B cell (primary cell): ENCODE measurements around the gene DCBLD2. TPM values are rescaled to one million over a fixed set of nuclear protein-coding genes. Genes with fewer than 3 reads are reported as not detected.

Source experiments
- ATAC-seq: fragments of 200-7000 bp; cut with Tn5 transposase; one replicate; pipeline ENCODE4 v1.10.0; 2021; ENCODE audit warnings: low read depth, mild to moderate bottlenecking, moderate number of reproducible peaks, moderate library complexity
- CTCF ChIA-PET: fragments of 350-600 bp; sonication (Branson Sonifier 250); formaldehyde crosslinking; loops from one replicate; lab custom pipeline; 2021; ENCODE audit warnings: antibody characterized with exemption, inconsistent platforms; lab: Charles Lee
- POLR2A ChIA-PET: fragments of 350-600 bp; sonication (Branson Sonifier 250); formaldehyde crosslinking; loops from one replicate; lab custom pipeline; 2021; ENCODE audit warnings: antibody characterized with exemption; lab: Charles Lee
- DNase-seq: peaks from one replicate; pipeline ENCODE4 v3.0.0; 2013
- H2AFZ ChIP-seq: 2 replicates; pipeline ENCODE4 v1.6.1; 2012; ENCODE audit warnings: mild to moderate bottlenecking, low read depth, low read length; ENCODE audit not compliant: insufficient read depth, poor library complexity, severe bottlenecking
- H3K27ac ChIP-seq, 2 donors: 1 replicate in 1 of 2; 2 replicates in 1 of 2; pipeline ENCODE4 v1.5.1; 2012 to 2013; ENCODE audit warnings: low read length in 2 of 2, mild to moderate bottlenecking in 2 of 2, moderate library complexity in 1 of 2
- H3K27me3 ChIP-seq, 4 experiments: fragments of 200-600 bp in 1 of 4; sonication (generic) in 1 of 4; replicated peaks in 1 of 4; 1 replicate in 2 of 4; 2 replicates in 2 of 4; pipeline versions ENCODE4 v1.6.1 to v1.7.0; 2013 to 2016; ENCODE audit warnings: low read length in 3 of 4, mild to moderate bottlenecking in 2 of 4, mixed read lengths in 1 of 4, moderate library complexity in 1 of 4; ENCODE audit not compliant: insufficient read depth in 4 of 4, control insufficient read depth in 3 of 4; ENCODE audit errors: control extremely low read depth in 1 of 4
- H3K36me3 ChIP-seq, 2 experiments: replicated peaks in 1 of 2; 1 replicate in 1 of 2; 2 replicates in 1 of 2; pipeline versions ENCODE4 v1.6.1 to v1.7.1; 2013; ENCODE audit warnings: low read length in 1 of 2; ENCODE audit not compliant: insufficient read depth in 2 of 2, control insufficient read depth in 1 of 2; ENCODE audit errors: control extremely low read depth in 1 of 2, extremely low read depth in 1 of 2
- H3K4me1 ChIP-seq, 2 donors: fragments of 200-600 bp in 1 of 2; sonication (generic) in 1 of 2; 1 replicate in 1 of 2; 2 replicates in 1 of 2; pipeline versions ENCODE4 v1.5.1 to v1.6.1; 2013 to 2017; ENCODE audit warnings: low read length in 2 of 2; ENCODE audit not compliant: control insufficient read depth in 2 of 2, insufficient read depth in 2 of 2
- H3K4me2 ChIP-seq: replicated peaks from 2 replicates; pipeline ENCODE3; 2012; ENCODE audit warnings: mild to moderate bottlenecking, low read depth, low read length; ENCODE audit not compliant: poor library complexity, severe bottlenecking
- H3K4me3 ChIP-seq, 5 experiments: fragments of 200-600 bp in 1 of 5; sonication (generic) in 1 of 5; 1 replicate in 3 of 5; 2 replicates in 2 of 5; pipeline versions ENCODE4 v1.5.1 to v1.7.0; 2011 to 2016; ENCODE audit warnings: low read length in 4 of 5, mild to moderate bottlenecking in 4 of 5, low read depth in 2 of 5, control low read depth in 1 of 5, moderate library complexity in 1 of 5; ENCODE audit not compliant: insufficient read depth in 1 of 5; ENCODE audit errors: control extremely low read depth in 1 of 5, extremely low read depth in 1 of 5
- H3K79me2 ChIP-seq: fragments of 200-600 bp; sonication (generic); one replicate; pipeline ENCODE4 v1.6.0; 2016; ENCODE audit warnings: low read length; ENCODE audit not compliant: control insufficient read depth, insufficient read depth
- H3K9ac ChIP-seq: fragments of 200-600 bp; sonication (generic); 2 replicates; pipeline ENCODE4 v1.6.1; 2017; ENCODE audit warnings: mild to moderate bottlenecking, low read length, moderate library complexity
- H3K9me3 ChIP-seq, 3 donors: one replicate each; pipeline versions ENCODE4 v1.6.1 to v1.7.1; 2013; ENCODE audit warnings: low read length in 2 of 3; ENCODE audit not compliant: control insufficient read depth in 2 of 3, insufficient read depth in 1 of 3; ENCODE audit errors: control extremely low read depth in 1 of 3
- H4K20me1 ChIP-seq: 2 replicates; pipeline ENCODE4 v1.6.0; 2012; ENCODE audit warnings: mild to moderate bottlenecking, low read length; ENCODE audit not compliant: insufficient read depth, control insufficient read depth, poor library complexity, severe bottlenecking
- H3K27ac Mint-ChIP-seq: one replicate; pipeline ENCODE4 v1.8.0; 2021; ENCODE audit warnings: mixed read lengths
- H3K27me3 Mint-ChIP-seq: one replicate; pipeline ENCODE4 v1.8.0; 2021; ENCODE audit warnings: mixed read lengths
- H3K4me1 Mint-ChIP-seq: one replicate; pipeline ENCODE4 v1.8.0; 2021; ENCODE audit warnings: mixed read lengths
- H3K4me3 Mint-ChIP-seq: one replicate; pipeline ENCODE4 v1.8.0; 2021; ENCODE audit warnings: mixed read lengths
- H3K9me3 Mint-ChIP-seq: one replicate; pipeline ENCODE4 v1.8.0; 2022; ENCODE audit warnings: mixed read lengths; ENCODE audit not compliant: insufficient read depth
- CTCF ChIP-seq: fragments of 200-600 bp; IDR thresholded peaks from one replicate; pipeline ENCODE4 v1.8.0; 2022; ENCODE audit warnings: antibody characterized with exemption, mild to moderate bottlenecking
- EZH2 ChIP-seq: IDR thresholded peaks from 2 replicates; pipeline ENCODE4 v1.6.1; 2012; ENCODE audit warnings: borderline replicate concordance, low read depth, mild to moderate bottlenecking, moderate library complexity, low read length; ENCODE audit not compliant: insufficient read depth, poor library complexity, severe bottlenecking
- WGBS: methylation state at CpG from one replicate; pipeline ENCODE4 v1.1.5; 2013; ENCODE audit warnings: missing lambda C conversion rate; ENCODE audit not compliant: insufficient coverage; 5-methylcytosine and 5-hydroxymethylcytosine counted together
- intact Hi-C: fragments of 100-400 bp; cut with micrococcal nuclease; formaldehyde crosslinking; loops from one replicate; pipeline ENCODE4 v1.10.0; 2022
- polyA plus RNA-seq: library from polyadenylated mRNA; depleted of rRNA; stranded (reverse); fragments of >200 nt; gene quantifications from 2 replicates; pipeline ENCODE4 v1.2.3, GENCODE V29; 2012
- total RNA-seq, 2 donors: library from RNA; stranded (reverse); fragments of 120-200 nt in 1 of 2; gene quantifications; 1 replicate in 1 of 2; 2 replicates in 1 of 2; pipeline versions ENCODE4 v1.2.3 to v1.2.4, GENCODE V29; 2013 to 2022

Gene DCBLD2
- total and polyA plus RNA-seq, 2 donors (not counting 1 experiment from before 2014, with no cell fraction given), result 0.37 to 3.5 TPM

GRCh38 chr3:98805571-98805970 is 95.9 kb downstream of the DCBLD2 start:
- H3K36me3 ChIP-seq, result no peaks in the 10 kb centered on the region
- no peaks in the 10 kb centered on the region for H3K27me3 Mint-ChIP-seq
- 87% methylated on average over 4 of the region's 6 CpGs for WGBS

More at GRCh38 chr3:98805571-98805970, 95.9 kb downstream of the DCBLD2 start:
- no peaks in the 10 kb centered on the region for H3K9me3 ChIP-seq
- no peaks in the 10 kb centered on the region for H3K79me2 ChIP-seq
- no peaks in the 10 kb centered on the region for H3K4me1 ChIP-seq
- DNase-seq (no peak), ATAC-seq (no peak)
- no peak for TF ChIP-seq EZH2
- no peak for TF ChIP-seq CTCF
- H3K27ac Mint-ChIP-seq, result no peak overlapping the region
- no peak overlapping the region for H2AFZ ChIP-seq
- ChIA-PET CTCF (interaction anchor here (1.2 kb wide), 2 partner anchors 12 to 205 kb away, joined by 3 to 4 read pairs; no protein-coding TSS in a partner anchor), POLR2A (no interaction called here)
- no peaks in the 10 kb centered on the region for H3K4me1 Mint-ChIP-seq
- H4K20me1 ChIP-seq, result no peaks in the 10 kb centered on the region
- H3K27me3 ChIP-seq, result no peaks in the 10 kb centered on the region
- no peak overlapping the region for H3K27ac ChIP-seq
- no peaks in the 10 kb centered on the region for H3K9me3 Mint-ChIP-seq
- no peak overlapping the region for H3K4me2 ChIP-seq
- no peak overlapping the region for H3K9ac ChIP-seq
- intact Hi-C loops, result no loop called here
- H3K4me3 ChIP-seq, result no peak overlapping the region
- H3K4me3 Mint-ChIP-seq, result no peak overlapping the region
